WI38 (cell line): ENCODE measurements around the gene TMEM131.

Source experiments
- H3K4me3 ChIP-seq: 2 replicates; pipeline ENCODE4 v1.5.1; 2011; ENCODE audit warnings: low read depth, mild to moderate bottlenecking, control low read depth, low read length
- TF ChIP-seq, protein P1 (sequence below): IDR thresholded peaks from 2 replicates; pipeline ENCODE4 v1.5.1; 2012; ENCODE audit warnings: low read depth, mild to moderate bottlenecking, control low read depth, low read length

TMEM131 gene

DNA sequence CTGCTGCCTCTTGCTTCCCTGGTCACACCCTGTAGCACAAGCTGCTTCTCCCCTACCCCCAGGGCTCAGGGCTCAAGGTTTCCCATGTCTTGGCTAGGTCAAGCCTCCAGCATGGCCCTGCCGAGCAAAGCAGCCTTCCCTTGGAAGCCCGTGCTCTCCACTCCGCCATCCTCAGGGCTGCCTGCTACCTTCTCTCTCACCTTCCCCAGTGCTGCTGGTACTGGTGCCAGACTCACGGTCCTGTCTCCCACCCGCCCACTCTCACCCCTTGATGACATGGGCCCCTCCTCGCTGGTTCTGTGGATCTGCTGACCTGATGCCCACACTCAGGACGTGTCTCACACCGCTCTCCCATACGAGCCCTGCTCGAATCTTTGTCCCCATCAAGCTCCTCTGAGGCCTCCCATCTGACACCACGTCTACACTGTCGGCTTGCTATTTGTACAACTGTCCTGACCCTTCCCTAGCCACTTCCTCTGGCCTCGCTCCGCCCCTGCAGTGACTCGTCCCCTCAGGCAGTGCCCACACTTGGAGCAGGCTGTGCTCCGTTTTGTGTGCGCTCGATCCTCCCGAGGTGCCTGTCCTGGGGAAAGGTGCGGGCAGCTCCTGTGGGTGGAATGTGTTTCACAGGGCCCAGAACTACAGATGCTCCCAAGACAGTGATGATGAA is 232.4 kb downstream of the TMEM131 start:
- H3K4me3 ChIP-seq: no peak overlapping the region
- TF ChIP-seq, protein P1, sequence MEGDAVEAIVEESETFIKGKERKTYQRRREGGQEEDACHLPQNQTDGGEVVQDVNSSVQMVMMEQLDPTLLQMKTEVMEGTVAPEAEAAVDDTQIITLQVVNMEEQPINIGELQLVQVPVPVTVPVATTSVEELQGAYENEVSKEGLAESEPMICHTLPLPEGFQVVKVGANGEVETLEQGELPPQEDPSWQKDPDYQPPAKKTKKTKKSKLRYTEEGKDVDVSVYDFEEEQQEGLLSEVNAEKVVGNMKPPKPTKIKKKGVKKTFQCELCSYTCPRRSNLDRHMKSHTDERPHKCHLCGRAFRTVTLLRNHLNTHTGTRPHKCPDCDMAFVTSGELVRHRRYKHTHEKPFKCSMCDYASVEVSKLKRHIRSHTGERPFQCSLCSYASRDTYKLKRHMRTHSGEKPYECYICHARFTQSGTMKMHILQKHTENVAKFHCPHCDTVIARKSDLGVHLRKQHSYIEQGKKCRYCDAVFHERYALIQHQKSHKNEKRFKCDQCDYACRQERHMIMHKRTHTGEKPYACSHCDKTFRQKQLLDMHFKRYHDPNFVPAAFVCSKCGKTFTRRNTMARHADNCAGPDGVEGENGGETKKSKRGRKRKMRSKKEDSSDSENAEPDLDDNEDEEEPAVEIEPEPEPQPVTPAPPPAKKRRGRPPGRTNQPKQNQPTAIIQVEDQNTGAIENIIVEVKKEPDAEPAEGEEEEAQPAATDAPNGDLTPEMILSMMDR: no peak

DNA sequence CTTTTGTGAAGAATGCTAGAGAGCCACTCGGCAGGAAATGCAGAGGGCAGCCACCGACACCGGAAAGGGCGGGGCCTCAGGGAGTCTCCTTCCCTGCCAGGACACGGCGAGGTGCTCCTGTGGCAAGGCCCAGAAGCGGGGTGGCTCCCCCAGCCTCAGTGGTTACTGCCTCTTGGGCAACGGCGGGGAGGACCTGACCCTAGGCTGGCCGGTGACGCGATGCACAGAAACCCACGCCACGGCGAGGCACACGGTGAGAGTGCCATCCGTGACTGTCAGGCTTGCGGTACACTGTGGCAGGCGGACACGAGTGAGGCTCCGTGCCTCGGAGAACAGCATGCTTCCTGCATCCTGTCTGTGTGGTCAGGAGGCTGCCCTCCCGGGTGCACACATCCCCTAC is 234.6 kb downstream of the TMEM131 start:
- H3K4me3 ChIP-seq: no peak overlapping the region
- TF ChIP-seq, protein P1: no peak

DNA sequence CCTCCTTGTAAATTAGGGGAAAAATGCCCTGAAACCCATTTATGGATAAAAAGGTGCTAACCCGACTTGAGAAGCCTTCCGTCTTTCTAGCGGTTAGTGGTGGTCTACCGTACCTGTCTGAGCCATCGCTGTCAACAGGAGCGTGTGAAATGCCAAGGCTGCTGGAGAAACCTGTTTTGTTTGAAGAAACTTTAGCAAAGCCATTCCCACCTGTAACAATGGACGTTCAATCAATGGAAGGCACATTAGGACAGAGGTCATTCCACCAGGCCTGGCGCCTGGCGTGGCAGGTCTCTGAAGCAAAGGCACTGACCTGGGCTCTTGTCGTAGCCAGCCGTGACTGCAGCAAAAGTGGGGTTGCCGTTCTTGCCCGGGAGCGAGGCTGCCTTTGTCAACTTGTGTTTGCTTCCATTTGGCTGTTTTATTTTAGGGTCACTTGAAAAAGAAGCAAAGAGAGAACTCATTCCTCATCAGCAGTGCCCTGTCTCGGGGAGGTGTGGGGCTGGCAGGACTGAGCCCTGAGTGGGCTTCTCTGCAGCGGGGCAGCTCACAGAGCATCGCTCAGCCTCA is 235.2 kb downstream of the TMEM131 start:
- TF ChIP-seq, protein P1: no peak
- no peak overlapping the region for H3K4me3 ChIP-seq

- TF ChIP-seq, protein P1: no peak
- H3K4me3 ChIP-seq: no peak overlapping the region
Observed at GRCh38 chr2:97759727-97760407, 235.9 kb downstream of the TMEM131 start.

DNA sequence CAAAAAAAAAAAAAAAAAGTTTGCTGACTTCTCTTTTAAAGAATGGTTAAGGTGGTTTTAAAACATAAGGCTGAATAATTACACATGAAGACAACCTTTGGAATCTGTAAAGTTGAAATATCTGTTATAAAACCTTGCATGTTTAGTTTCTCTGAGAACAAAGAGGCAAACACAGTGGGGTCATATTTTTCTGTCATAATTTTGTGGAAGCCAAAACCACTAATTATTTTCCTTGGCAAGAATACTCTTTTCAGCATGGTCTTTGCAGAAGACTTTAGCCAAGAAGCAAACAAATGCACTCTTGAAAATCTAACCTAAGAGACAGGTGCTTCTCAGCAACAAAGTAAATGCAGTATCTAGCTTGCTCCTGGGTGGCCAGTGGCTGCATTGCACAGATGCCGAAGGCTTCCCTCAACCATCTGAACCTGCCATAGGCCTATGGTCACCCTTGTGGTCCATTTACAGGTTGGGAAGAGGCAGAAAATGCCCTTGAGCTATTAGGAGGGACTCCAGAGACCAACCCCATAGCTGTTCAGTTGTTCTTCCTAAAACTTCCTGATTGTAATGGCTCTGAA is 237.5 kb downstream of the TMEM131 start:
- no peak overlapping the region for H3K4me3 ChIP-seq
- TF ChIP-seq, protein P1: no peak

- no peak overlapping the region for H3K4me3 ChIP-seq
- TF ChIP-seq, protein P1: no peak
Observed at GRCh38 chr2:97757062-97757461, 238.7 kb downstream of the TMEM131 start.

DNA sequence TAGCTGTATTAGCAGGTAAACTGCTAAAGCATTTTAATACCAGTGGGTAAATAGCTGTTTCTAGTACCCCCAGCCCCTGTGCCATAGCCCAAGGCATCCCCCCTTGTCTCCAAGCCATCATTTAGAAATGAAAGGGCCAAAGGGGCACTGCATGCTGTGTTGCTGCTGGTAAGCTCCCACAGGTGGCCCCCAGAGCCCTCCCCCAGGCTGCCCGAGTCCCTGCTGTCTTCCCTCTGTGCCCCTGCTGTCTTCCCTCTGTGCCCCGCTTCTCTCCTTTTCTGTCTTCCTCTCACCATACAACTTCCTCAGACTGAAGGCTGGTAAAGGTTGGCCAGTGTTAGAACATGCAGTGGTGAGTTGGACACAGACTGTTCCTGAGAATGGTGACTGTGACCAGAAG is 240.3 kb downstream of the TMEM131 start:
- TF ChIP-seq, protein P1: no peak
- no peak overlapping the region for H3K4me3 ChIP-seq
